Measurements from ENCODE around the gene KRTCAP3.

The KRTCAP3 gene

DNA sequence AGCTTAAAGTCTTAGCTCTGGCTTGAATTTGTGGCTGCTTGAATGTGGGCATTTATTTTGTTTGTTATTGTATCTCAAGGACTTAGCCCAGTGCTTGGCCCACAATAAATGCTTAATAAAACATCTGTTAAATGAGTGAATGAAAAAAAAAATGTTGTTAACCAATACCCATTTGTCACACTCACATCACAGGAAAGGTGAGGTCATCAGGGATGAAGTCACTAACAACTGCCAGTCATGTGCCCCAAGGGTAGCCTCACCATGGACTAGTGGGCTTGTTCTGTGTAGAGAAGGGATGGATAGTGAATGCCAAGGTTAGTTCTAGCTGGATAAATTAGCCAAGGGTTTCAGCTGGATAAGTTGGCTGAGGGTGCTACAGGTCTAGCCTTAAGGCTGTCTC, 10.8 kb upstream of the KRTCAP3 start:
- Histone ChIP-seq H3K4me3 (ENCODE audit: insufficient read depth, low read length, poor library complexity, severe bottlenecking) (no peak overlapping the region), H4K20me1 (ENCODE audit: low read depth, low read length) (no peaks in the 10 kb centered on the region), H3K9me3 (ENCODE audit: insufficient read depth, low read length) (no peaks in the 10 kb centered on the region), H3K36me3 (ENCODE audit: low read length) (0 out of 2 replicates have a peak, but pooled peaks cover 3% of the 10 kb centered on the region), H3F3A (ENCODE audit: insufficient read depth) (peaks cover 8% of the 10 kb centered on the region), H3K79me2 (ENCODE audit: insufficient read depth, low read length) (peaks cover 29% of the 10 kb centered on the region), H3K4me2 (ENCODE audit: low read depth, low read length, poor library complexity, severe bottlenecking) (no peak overlapping the region), H3K27ac (ENCODE audit: low read depth, low read length) (no peak overlapping the region), H3K9me2 (replicated peaks; ENCODE audit: insufficient read depth, low read length) (no peaks in the 10 kb centered on the region), H3K9ac (ENCODE audit: low read length) (no peak overlapping the region), H2AFZ (ENCODE audit: low read depth, low read length, severe bottlenecking) (no peak overlapping the region), H3K27me3 (ENCODE audit: low read length) (no peaks in the 10 kb centered on the region)
- no peak for TF ChIP-seq CTCF (IDR thresholded peaks at IDR 0.05; ENCODE audit: insufficient read depth, low read length, poor library complexity, severe bottlenecking)
- TF ChIP-seq EZH2phosphoT487 (conservative IDR thresholded peaks at IDR 0.05; ENCODE audit: low read length): no peak

DNA sequence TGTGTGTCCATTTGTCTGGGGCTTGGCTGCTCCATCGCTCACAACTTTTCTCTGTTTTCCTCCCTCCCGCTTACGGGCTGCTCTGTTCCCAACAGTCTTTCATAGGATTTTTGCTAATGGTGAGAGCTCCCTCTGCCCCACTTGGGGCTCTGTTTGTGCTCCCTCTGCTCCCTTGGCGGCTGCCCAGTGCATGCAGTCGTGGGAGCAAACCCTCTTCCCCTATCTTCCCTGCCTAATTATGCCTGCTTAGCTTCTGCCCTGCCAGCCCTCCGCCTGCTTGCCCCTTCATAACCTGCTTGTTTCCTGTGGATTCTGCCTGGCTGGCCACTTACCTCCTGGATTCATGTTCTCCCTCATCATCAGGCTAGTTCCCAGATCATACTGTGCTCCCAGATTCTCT, 6.6 kb upstream of the KRTCAP3 start:
- no peak overlapping the region for H3K4me3 ChIP-seq (ENCODE audit: insufficient read depth, low read length, poor library complexity, severe bottlenecking)
- H3F3A ChIP-seq (ENCODE audit: insufficient read depth): no peaks in the 10 kb centered on the region
- no peak overlapping the region for H3K27ac ChIP-seq (ENCODE audit: low read depth, low read length)
- no peak for TF ChIP-seq CTCF (IDR thresholded peaks at IDR 0.05; ENCODE audit: insufficient read depth, low read length, poor library complexity, severe bottlenecking)
- no peak for TF ChIP-seq EZH2phosphoT487 (conservative IDR thresholded peaks at IDR 0.05; ENCODE audit: low read length)
- no peak overlapping the region for H3K4me2 ChIP-seq (ENCODE audit: low read depth, low read length, poor library complexity, severe bottlenecking)
- peaks cover 6% of the 10 kb centered on the region; the same call in 1 of the 2 replicates for H3K36me3 ChIP-seq (ENCODE audit: low read length)
- no peaks in the 10 kb centered on the region for H4K20me1 ChIP-seq (ENCODE audit: low read depth, low read length)
- no peaks in the 10 kb centered on the region for H3K9me3 ChIP-seq (ENCODE audit: insufficient read depth, low read length)
- H3K9ac ChIP-seq (ENCODE audit: low read length): no peak overlapping the region
- H3K27me3 ChIP-seq (ENCODE audit: low read length): no peaks in the 10 kb centered on the region
- no peaks in the 10 kb centered on the region for H3K9me2 ChIP-seq (replicated peaks; ENCODE audit: insufficient read depth, low read length)
- H2AFZ ChIP-seq (ENCODE audit: low read depth, low read length, severe bottlenecking): no peak overlapping the region
- peaks cover 13% of the 10 kb centered on the region for H3K79me2 ChIP-seq (ENCODE audit: insufficient read depth, low read length)

- Histone ChIP-seq H3K9ac (ENCODE audit: low read length) (no peak overlapping the region), H3K27me3 (ENCODE audit: low read length) (no peaks in the 10 kb centered on the region), H4K20me1 (ENCODE audit: low read depth, low read length) (no peaks in the 10 kb centered on the region), H3K9me2 (replicated peaks; ENCODE audit: insufficient read depth, low read length) (no peaks in the 10 kb centered on the region), H2AFZ (ENCODE audit: low read depth, low read length, severe bottlenecking) (no peak overlapping the region), H3K4me3 (ENCODE audit: insufficient read depth, low read length, poor library complexity, severe bottlenecking) (no peak overlapping the region), H3K36me3 (ENCODE audit: low read length) (peaks cover 3% of the 10 kb centered on the region; the same call in 1 of the 2 replicates), H3K4me2 (ENCODE audit: low read depth, low read length, poor library complexity, severe bottlenecking) (no peak overlapping the region), H3K79me2 (ENCODE audit: insufficient read depth, low read length) (no peaks in the 10 kb centered on the region), H3F3A (ENCODE audit: insufficient read depth) (no peaks in the 10 kb centered on the region), H3K27ac (ENCODE audit: low read depth, low read length) (no peak overlapping the region), H3K9me3 (ENCODE audit: insufficient read depth, low read length) (no peaks in the 10 kb centered on the region)
- no peak for TF ChIP-seq CTCF (IDR thresholded peaks at IDR 0.05; ENCODE audit: insufficient read depth, low read length, poor library complexity, severe bottlenecking)
- no peak for TF ChIP-seq EZH2phosphoT487 (conservative IDR thresholded peaks at IDR 0.05; ENCODE audit: low read length)
Observed at GRCh38 chr2:27441226-27441926, 805 bp upstream of the KRTCAP3 start.

Measured in SU-DHL-6 (cell line).